Body of pancreas (tissue), 4 donors: Measurements from ENCODE around the gene CSMD2. TPM values are rescaled to one million over a fixed set of nuclear protein-coding genes. Genes with fewer than 3 reads are reported as not detected.

ENCODE experiments used
- ATAC-seq: fragments of 150-250 bp; one replicate; pipeline ENCODE4 v1.9.1; 2016
- DNase-seq, 4 donors: peaks; one replicate each; pipeline ENCODE4 v3.0.0-alpha.2; 2019
- H3K27ac ChIP-seq, 4 donors: fragments of 200-600 bp; sonication (generic); 1 replicate in 3 of 4; 2 replicates in 1 of 4; pipeline versions ENCODE4 v1.5.1 to v1.6.1; 2016 to 2019; ENCODE audit warnings: mild to moderate bottlenecking in 1 of 4, mixed read lengths in 1 of 4, moderate library complexity in 1 of 4
- H3K27me3 ChIP-seq, 2 donors: fragments of 200-600 bp; sonication (generic); one replicate each; pipeline ENCODE4 v1.6.0; 2016; ENCODE audit warnings: mild to moderate bottlenecking in 1 of 2
- H3K36me3 ChIP-seq, 2 donors: fragments of 200-600 bp; sonication (generic); replicated peaks in 1 of 2; 2 replicates each; pipeline ENCODE4 v1.5.1; 2016; ENCODE audit warnings: low read depth in 2 of 2; ENCODE audit not compliant: insufficient read depth in 1 of 2
- H3K4me1 ChIP-seq: fragments of 200-600 bp; sonication (generic); one replicate; pipeline ENCODE4 v1.6.0; 2016
- H3K4me3 ChIP-seq, 2 donors: fragments of 200-600 bp; sonication (generic); 1 replicate in 1 of 2; 2 replicates in 1 of 2; pipeline ENCODE4 v1.5.1; 2016 to 2019
- H3K9me3 ChIP-seq, 3 donors: fragments of 200-600 bp; sonication (generic); 1 replicate in 2 of 3; 2 replicates in 1 of 3; pipeline ENCODE4 v1.5.1; 2016
- CTCF ChIP-seq, 7 experiments: fragments of 450-650 bp in 4 of 7; fragments of 200-600 bp in 3 of 7; sonication (generic) in 3 of 7; IDR thresholded peaks; one replicate each; pipeline ENCODE4 v1.5.1; 2016 to 2019; ENCODE audit warnings: antibody characterized with exemption in 7 of 7
- POLR2A ChIP-seq, 3 donors: fragments of 450-650 bp; IDR thresholded peaks; one replicate each; pipeline ENCODE4 v1.6.1; 2016; ENCODE audit warnings: antibody characterized with exemption in 3 of 3, mild to moderate bottlenecking in 2 of 3
- WGBS, 2 donors: methylation state at CpG; one replicate each; pipeline ENCODE4 v1.1.5; 2017; 5-methylcytosine and 5-hydroxymethylcytosine counted together
- intact Hi-C: fragments of 100-400 bp; cut with DNase I; formaldehyde crosslinking; loops from one replicate; pipeline ENCODE4 v1.15.1; 2023
- total RNA-seq, 2 donors: library from RNA; depleted of rRNA; stranded (reverse); fragments of >200 nt; gene quantifications; one replicate each; pipeline ENCODE4 v1.1.0, GENCODE V29; 2016

Gene CSMD2
- total RNA-seq, 2 donors from 2014 or later: 0.26 to 0.33 TPM

- DNase-seq (no peak), ATAC-seq (no peak)
- Histone ChIP-seq H3K27me3 (no peaks in the 10 kb centered on the region), H3K4me1 (peaks cover 2% of the 10 kb centered on the region), H3K4me3 (no peak overlapping the region), H3K27ac (no peak overlapping the region), H3K9me3 (no peaks in the 10 kb centered on the region), H3K36me3 (no peaks in the 10 kb centered on the region)
- intact Hi-C loops: no loop called here
- no peak for TF ChIP-seq POLR2A (IDR thresholded peaks at IDR 0.05)
- no peak for TF ChIP-seq CTCF (IDR thresholded peaks at IDR 0.05)
- WGBS, 2 donors: 86 to 89% methylated on average over 5 of the region's 5 CpGs
Measured at GRCh38 chr1:34034036-34034435, 131.0 kb downstream of the CSMD2 start.

- no peak for DNase-seq
- Histone ChIP-seq H3K9me3 (no peaks in the 10 kb centered on the region), H3K36me3 (no peaks in the 10 kb centered on the region), H3K4me1 (no peaks in the 10 kb centered on the region), H3K27me3 (no peaks in the 10 kb centered on the region), H3K4me3 (no peak overlapping the region), H3K27ac (no peak overlapping the region)
- no peak for ATAC-seq
- no peak for TF ChIP-seq CTCF (IDR thresholded peaks at IDR 0.05)
- intact Hi-C loops: no loop called here
- 80 to 82% methylated on average over 2 of the region's 2 CpGs for WGBS, 2 donors
Measured at GRCh38 chr1:34029954-34030353, 135.1 kb downstream of the CSMD2 start.

DNA sequence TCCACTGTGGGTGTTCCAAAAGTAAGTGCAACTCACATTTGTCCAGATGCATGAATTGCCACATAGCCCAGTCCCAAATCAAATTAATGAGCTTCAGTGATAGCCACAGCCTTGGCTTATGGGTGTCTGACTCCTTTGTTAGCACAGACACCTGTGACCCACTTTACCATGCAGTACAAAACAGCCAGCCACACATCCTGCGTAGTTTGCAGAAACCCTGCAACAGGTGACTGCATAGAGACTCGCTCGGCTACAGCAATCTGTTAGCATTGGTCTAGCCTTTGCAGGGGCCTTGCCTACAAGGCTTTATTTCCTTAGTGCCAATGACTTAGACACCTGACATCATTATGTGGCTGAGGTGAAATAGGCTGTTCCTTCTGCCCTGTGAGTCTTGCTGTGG lies 135.5 kb downstream of the CSMD2 start:
- DNase-seq (no peak), ATAC-seq (no peak)
- no peaks in the 10 kb centered on the region for H3K4me1 ChIP-seq
- TF ChIP-seq POLR2A (IDR thresholded peaks at IDR 0.05) (no peak), CTCF (IDR thresholded peaks at IDR 0.05) (no peak)
- H3K36me3 ChIP-seq: no peaks in the 10 kb centered on the region
- no peaks in the 10 kb centered on the region for H3K9me3 ChIP-seq
- no peak overlapping the region for H3K4me3 ChIP-seq
- WGBS, 2 donors: 89 to 94% methylated on average over 3 of the region's 3 CpGs
- no peak overlapping the region for H3K27ac ChIP-seq
- intact Hi-C loops: no loop called here
- H3K27me3 ChIP-seq: no peaks in the 10 kb centered on the region

DNA sequence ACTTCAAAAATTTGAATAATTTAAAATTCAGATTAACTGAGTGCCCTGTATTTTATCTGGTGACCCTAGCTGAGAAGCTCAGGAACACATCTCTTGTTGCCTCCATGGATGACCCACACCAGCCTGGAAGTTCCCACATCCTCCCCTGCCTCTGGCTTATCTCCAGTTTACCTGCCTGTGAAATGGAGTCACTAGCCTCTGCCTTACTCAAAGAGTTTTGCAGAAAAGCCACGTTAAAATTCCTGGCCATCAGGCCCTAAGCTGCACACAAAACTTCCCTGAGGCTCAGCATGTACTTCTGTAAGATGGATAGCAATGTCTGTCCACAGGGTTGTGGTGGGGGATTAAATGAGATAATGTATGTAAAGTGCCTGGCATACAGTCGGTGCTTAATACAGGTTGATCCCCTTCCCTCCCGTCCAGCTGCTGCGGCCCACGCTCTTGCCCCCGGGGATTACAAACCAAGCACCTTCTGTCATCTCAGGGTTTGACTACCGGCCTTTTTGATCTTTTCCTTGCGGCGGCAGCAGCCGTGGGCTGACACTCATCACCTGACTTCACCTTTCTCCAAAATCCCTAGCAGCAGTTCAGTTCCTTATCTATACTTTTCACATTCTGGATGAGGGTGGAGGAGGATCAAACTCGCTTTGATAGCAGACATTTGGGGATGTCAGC lies 136.5 kb downstream of the CSMD2 start:
- H3K27ac ChIP-seq: no peak overlapping the region
- no peak for TF ChIP-seq POLR2A (IDR thresholded peaks at IDR 0.05)
- no peak for TF ChIP-seq CTCF (IDR thresholded peaks at IDR 0.05)
- no peak for ATAC-seq
- intact Hi-C loops: no loop called here
- H3K4me1 ChIP-seq: no peaks in the 10 kb centered on the region
- no peaks in the 10 kb centered on the region for H3K9me3 ChIP-seq
- no peaks in the 10 kb centered on the region for H3K36me3 ChIP-seq
- no peak for DNase-seq
- 85 to 92% methylated on average over 11 of the region's 11 CpGs for WGBS, 2 donors
- no peaks in the 10 kb centered on the region for H3K27me3 ChIP-seq
- H3K4me3 ChIP-seq: no peak overlapping the region

DNA sequence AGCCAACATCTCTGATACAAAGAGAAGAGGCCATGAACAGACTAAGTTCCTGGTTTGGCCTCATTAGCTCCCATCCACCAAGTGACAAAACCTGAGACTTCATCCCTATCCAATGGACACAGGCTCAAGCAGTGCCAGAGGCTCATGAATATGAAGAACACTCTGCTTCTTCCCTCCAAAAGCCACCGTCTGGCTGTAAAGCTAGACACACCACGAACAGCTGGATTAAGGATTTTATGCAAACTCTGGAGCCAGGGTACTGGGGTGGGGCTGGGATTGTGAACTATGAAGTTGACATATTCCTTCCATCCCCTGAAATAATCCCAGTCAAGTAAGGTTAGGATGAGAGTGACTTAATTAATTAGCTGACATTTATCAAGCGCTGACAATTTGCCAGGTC lies 139.4 kb downstream of the CSMD2 start:
- Histone ChIP-seq H3K9me3 (no peaks in the 10 kb centered on the region), H3K36me3 (no peaks in the 10 kb centered on the region), H3K4me3 (no peak overlapping the region), H3K4me1 (no peaks in the 10 kb centered on the region), H3K27me3 (no peaks in the 10 kb centered on the region), H3K27ac (no peak overlapping the region)
- intact Hi-C loops: no loop called here
- no peak for DNase-seq
- WGBS, 2 donors: 87 to 94% methylated on average over 3 of the region's 3 CpGs
- no peak for ATAC-seq
- no peak for TF ChIP-seq CTCF (IDR thresholded peaks at IDR 0.05)
- no peak for TF ChIP-seq POLR2A (IDR thresholded peaks at IDR 0.05)
